ENCODE results near the gene PRSS2. TPM values are rescaled to one million over a fixed set of nuclear protein-coding genes. Genes with fewer than 3 reads are reported as not detected.
A peak's percentile ranks its signal among the peaks of the same experiment; 100 is the strongest.

Gene PRSS2
- total and polyA plus RNA-seq, 9 of the 15 experiments (the other 6 are each of a cell fraction or from before 2014, with no cell fraction given) = 1.3 to 23.9 (median 3.8) TPM

DNA sequence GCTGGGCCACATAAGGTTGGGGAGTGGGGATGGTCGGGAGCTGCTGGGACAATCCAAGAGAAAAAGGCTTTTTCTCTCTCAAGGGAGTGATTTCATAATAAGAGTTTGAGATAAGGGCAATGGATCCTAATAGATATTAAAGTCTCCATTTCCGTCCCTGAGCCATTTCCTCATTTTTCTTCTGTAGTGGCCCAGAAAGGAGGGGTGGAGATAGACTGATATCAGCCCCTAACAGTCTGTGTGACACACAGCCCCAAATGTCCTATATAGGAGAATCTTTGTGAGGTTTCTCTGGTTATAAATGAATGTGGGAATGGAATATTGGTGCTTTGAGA is 35.2 kb downstream of the PRSS2 start:
- Histone ChIP-seq H2AFZ (ENCODE audit: low read depth, low read length) (no peak overlapping the region), H3K27me3 (ENCODE audit: control insufficient read depth in 2 of 2, insufficient read depth in 2 of 2, low read length in 2 of 2) (no peaks in the 10 kb centered on the region), H4K20me1 (replicated peaks; ENCODE audit: control insufficient read depth, insufficient read depth, low read length) (no peaks in the 10 kb centered on the region), H3K4me1 (replicated peaks in 1 of 2; ENCODE audit: control insufficient read depth in 2 of 2, insufficient read depth in 2 of 2, low read length in 2 of 2) (peaks cover 0 to 54% of the 10 kb centered on the region in 2 experiments; a peak in 3 of 5 replicates), H3K9ac (ENCODE audit: insufficient read depth in 1 of 2, low read depth in 2 of 2, low read length in 2 of 2) (no peak overlapping the region), H3K79me2 (ENCODE audit: control insufficient read depth, insufficient read depth, low read length) (no peaks in the 10 kb centered on the region; the same call in 2 of the 3 replicates), H3K9me3 (replicated peaks; ENCODE audit: control insufficient read depth, insufficient read depth, low read depth, low read length) (no peaks in the 10 kb centered on the region), H3K4me3 (no peak overlapping the region), H3K27ac (ENCODE audit: extremely low read depth, low read depth, low read length) (no peak overlapping the region), H3K9me1 (ENCODE audit: control insufficient read depth, insufficient read depth, low read length) (no peaks in the 10 kb centered on the region), H3K36me3 (ENCODE audit: control insufficient read depth, insufficient read depth, low read length) (no peaks in the 10 kb centered on the region), H3K4me2 (ENCODE audit: insufficient read depth, low read length) (no peak overlapping the region)
- no TSS peak for BruUV-seq (replicated peaks)
- no peak for ATAC-seq
- 3% methylated on average over 2 of the region's 2 CpGs for WGBS (ENCODE audit: insufficient coverage, low coverage, missing lambda C conversion rate)
- FAIRE-seq = no peak
- in situ Hi-C loops (cut with MboI) (no loop called here), intact Hi-C loops (cut with micrococcal nuclease) (no loop called here)
- CTCF ChIA-PET (ENCODE audit: low intra/inter-chr PET ratio) = no interaction called here
- DNase-seq (ENCODE audit: extremely low read depth in 1 of 4, low spot score in 3 of 4) = peak in 1 of 4 experiments; percentile 31
- POLR2A ChIA-PET = no interaction called here
- TF ChIP-seq SETDB1 (IDR thresholded peaks at IDR 0.05; ENCODE audit: low read length) = no peak
- no peak for TF ChIP-seq POLR2A (conservative IDR thresholded peaks at IDR 0.05)
- TF ChIP-seq SMAD4 (CRISPR knock-in tag; conservative IDR thresholded peaks at IDR 0.05) = no peak
- TF ChIP-seq, protein P1, sequence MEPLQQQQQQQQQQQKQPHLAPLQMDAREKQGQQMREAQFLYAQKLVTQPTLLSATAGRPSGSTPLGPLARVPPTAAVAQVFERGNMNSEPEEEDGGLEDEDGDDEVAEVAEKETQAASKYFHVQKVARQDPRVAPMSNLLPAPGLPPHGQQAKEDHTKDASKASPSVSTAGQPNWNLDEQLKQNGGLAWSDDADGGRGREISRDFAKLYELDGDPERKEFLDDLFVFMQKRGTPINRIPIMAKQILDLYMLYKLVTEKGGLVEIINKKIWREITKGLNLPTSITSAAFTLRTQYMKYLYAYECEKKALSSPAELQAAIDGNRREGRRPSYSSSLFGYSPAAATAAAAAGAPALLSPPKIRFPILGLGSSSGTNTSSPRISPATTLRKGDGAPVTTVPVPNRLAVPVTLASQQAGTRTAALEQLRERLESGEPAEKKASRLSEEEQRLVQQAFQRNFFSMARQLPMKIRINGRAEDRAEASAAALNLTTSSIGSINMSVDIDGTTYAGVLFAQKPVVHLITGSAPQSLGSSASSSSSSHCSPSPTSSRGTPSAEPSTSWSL (CRISPR knock-in tag; IDR thresholded peaks at IDR 0.05; ENCODE audit: borderline replicate concordance) = no peak
- no peak for TF ChIP-seq NR4A1 (CRISPR knock-in tag; IDR thresholded peaks at IDR 0.05)
- TF ChIP-seq NR4A1 (tag; IDR thresholded peaks at IDR 0.05) = no peak
- TF ChIP-seq, protein P2, sequence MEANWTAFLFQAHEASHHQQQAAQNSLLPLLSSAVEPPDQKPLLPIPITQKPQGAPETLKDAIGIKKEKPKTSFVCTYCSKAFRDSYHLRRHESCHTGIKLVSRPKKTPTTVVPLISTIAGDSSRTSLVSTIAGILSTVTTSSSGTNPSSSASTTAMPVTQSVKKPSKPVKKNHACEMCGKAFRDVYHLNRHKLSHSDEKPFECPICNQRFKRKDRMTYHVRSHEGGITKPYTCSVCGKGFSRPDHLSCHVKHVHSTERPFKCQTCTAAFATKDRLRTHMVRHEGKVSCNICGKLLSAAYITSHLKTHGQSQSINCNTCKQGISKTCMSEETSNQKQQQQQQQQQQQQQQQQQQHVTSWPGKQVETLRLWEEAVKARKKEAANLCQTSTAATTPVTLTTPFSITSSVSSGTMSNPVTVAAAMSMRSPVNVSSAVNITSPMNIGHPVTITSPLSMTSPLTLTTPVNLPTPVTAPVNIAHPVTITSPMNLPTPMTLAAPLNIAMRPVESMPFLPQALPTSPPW (CRISPR knock-in tag; IDR thresholded peaks at IDR 0.05) = peak; percentile 67
- TF ChIP-seq SPI1 (IDR thresholded peaks at IDR 0.05; ENCODE audit: borderline replicate concordance, low read depth, low read length) = peak; percentile 89
- TF ChIP-seq, protein P3, sequence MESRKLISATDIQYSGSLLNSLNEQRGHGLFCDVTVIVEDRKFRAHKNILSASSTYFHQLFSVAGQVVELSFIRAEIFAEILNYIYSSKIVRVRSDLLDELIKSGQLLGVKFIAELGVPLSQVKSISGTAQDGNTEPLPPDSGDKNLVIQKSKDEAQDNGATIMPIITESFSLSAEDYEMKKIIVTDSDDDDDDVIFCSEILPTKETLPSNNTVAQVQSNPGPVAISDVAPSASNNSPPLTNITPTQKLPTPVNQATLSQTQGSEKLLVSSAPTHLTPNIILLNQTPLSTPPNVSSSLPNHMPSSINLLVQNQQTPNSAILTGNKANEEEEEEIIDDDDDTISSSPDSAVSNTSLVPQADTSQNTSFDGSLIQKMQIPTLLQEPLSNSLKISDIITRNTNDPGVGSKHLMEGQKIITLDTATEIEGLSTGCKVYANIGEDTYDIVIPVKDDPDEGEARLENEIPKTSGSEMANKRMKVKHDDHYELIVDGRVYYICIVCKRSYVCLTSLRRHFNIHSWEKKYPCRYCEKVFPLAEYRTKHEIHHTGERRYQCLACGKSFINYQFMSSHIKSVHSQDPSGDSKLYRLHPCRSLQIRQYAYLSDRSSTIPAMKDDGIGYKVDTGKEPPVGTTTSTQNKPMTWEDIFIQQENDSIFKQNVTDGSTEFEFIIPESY (CRISPR knock-in tag; IDR thresholded peaks at IDR 0.05) = 0 out of 2 replicates have a peak, but pooled peaks have one; percentile 20
- TF ChIP-seq, protein P4, sequence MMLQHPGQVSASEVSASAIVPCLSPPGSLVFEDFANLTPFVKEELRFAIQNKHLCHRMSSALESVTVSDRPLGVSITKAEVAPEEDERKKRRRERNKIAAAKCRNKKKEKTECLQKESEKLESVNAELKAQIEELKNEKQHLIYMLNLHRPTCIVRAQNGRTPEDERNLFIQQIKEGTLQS (IDR thresholded peaks at IDR 0.05) = no peak
- TF ChIP-seq, protein P4 (CRISPR knock-in tag; conservative IDR thresholded peaks at IDR 0.05) = 0 out of 2 replicates have a peak, but pooled peaks have one; percentile 20
- no peak for TF ChIP-seq E2F3 (CRISPR knock-in tag; IDR thresholded peaks at IDR 0.05)
- TF ChIP-seq NELFE (IDR thresholded peaks at IDR 0.05; ENCODE audit: insufficient read depth, insufficient read length) = no peak
- TF ChIP-seq ZNF589 (CRISPR knock-in tag; IDR thresholded peaks at IDR 0.05; ENCODE audit: low read depth) = no peak
- TF ChIP-seq MYNN (IDR thresholded peaks at IDR 0.05) = peak; percentile 99
- peak; percentile 93 for TF ChIP-seq MYNN (CRISPR knock-in tag; IDR thresholded peaks at IDR 0.05)

Data from K562 (cell line).